Sigmoid colon (tissue), 7 donors: Measurements from ENCODE around the gene CAMK2N1. TPM values are rescaled to one million over a fixed set of nuclear protein-coding genes. Genes with fewer than 3 reads are reported as not detected.

Experiments
- DNase-seq: peaks from one replicate; pipeline ENCODE4 v3.0.0-alpha.2; 2019
- H3K27ac ChIP-seq, 4 donors: fragments of 200-600 bp; sonication (generic); one replicate each; pipeline ENCODE4 v1.5.1; 2016 to 2019; ENCODE audit warnings: mild to moderate bottlenecking in 1 of 4
- H3K27me3 ChIP-seq, 3 donors: fragments of 200-600 bp; sonication (generic); one replicate each; pipeline ENCODE4 v1.5.1; 2019; ENCODE audit warnings: mild to moderate bottlenecking in 1 of 3
- H3K36me3 ChIP-seq, 4 donors: fragments of 200-600 bp; sonication (generic); one replicate each; pipeline ENCODE4 v1.5.1; 2016 to 2019
- H3K4me1 ChIP-seq, 4 donors: fragments of 200-600 bp; sonication (generic); one replicate each; pipeline ENCODE4 v1.5.1; 2017 to 2019
- H3K4me3 ChIP-seq, 4 donors: fragments of 200-600 bp; sonication (generic); one replicate each; pipeline ENCODE4 v1.5.1; 2017 to 2019; ENCODE audit warnings: mild to moderate bottlenecking in 2 of 4, moderate library complexity in 1 of 4
- H3K9me3 ChIP-seq, 4 donors: fragments of 200-600 bp in 3 of 4; sonication (generic) in 3 of 4; one replicate each; pipeline versions ENCODE4 v1.5.1 to v1.6.1; 2013 to 2019
- EP300 ChIP-seq, 4 donors: sonication (generic); formaldehyde crosslinking; IDR thresholded peaks; one replicate each; pipeline ENCODE4 v1.6.1; 2017; ENCODE audit warnings: antibody characterized with exemption in 4 of 4
- POLR2A ChIP-seq, 2 donors: fragments of 450-650 bp; IDR thresholded peaks; one replicate each; pipeline ENCODE4 v1.6.1; 2016; ENCODE audit warnings: antibody characterized with exemption in 2 of 2, mild to moderate bottlenecking in 2 of 2, moderate library complexity in 2 of 2
- POLR2AphosphoS5 ChIP-seq, 4 donors: sonication (generic); formaldehyde crosslinking; IDR thresholded peaks; one replicate each; pipeline ENCODE4 v1.6.1; 2017; ENCODE audit warnings: antibody characterized with exemption in 4 of 4
- WGBS, 2 donors: extraction: QIAGEN DNeasy Blood & Tissue Kit; methylation state at CpG; one replicate each; pipeline ENCODE4 v1.1.7; 2013; 5-methylcytosine and 5-hydroxymethylcytosine counted together
- intact Hi-C: fragments of 100-400 bp; cut with DNase I; formaldehyde crosslinking; loops from one replicate; pipeline ENCODE4 v1.15.1; 2023
- polyA plus RNA-seq, 3 donors: library from polyadenylated mRNA; stranded (reverse); fragments of 200-250 nt; gene quantifications; one replicate each; pipeline ENCODE4 v1.2.3, GENCODE V29; 2013
- total RNA-seq, 4 donors: library from RNA; depleted of rRNA; stranded (reverse); fragments of >200 nt; gene quantifications; one replicate each; pipeline ENCODE4 v1.1.0, GENCODE V29; 2016
- TF ChIP-seq, protein P1 (sequence below), 4 experiments: fragments of 450-650 bp in 3 of 4; fragments of 200-600 bp in 1 of 4; IDR thresholded peaks; one replicate each; pipeline ENCODE4 v1.5.1; 2016 to 2019; ENCODE audit warnings: antibody characterized with exemption in 4 of 4, mild to moderate bottlenecking in 3 of 4, moderate library complexity in 2 of 4
- donor health status: healthy with polysubstance abuse.
- donor health status: Bipolar disorder and iron deficiency.
- donor health status: healthy.

The CAMK2N1 gene
- total and polyA plus RNA-seq, 7 donors, result 18.3 to 247 (median 31.9) TPM

DNA sequence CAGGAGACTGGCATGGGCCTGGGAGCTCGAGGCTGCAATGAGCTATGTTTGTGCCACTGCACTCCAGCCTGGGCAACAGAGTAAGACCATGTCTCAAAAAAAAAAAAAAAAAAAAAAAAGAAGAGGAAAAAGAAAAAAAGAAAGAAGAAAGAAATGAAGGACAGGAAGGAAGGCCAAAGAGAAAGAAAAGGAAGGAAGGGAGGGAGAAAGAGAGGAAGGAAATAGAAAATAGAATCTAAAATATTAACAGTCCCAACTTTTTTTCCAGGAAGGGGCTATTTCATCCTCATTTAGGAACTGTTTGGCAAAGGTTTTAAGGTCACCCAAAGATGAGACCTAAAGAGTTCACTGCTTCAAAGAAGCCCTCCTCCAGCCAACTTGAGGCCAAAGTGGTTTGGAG is 19.5 kb upstream of the CAMK2N1 start:
- Histone ChIP-seq H3K36me3 (peaks cover 15 to 49% (median 22%) of the 10 kb centered on the region in 4 donors), H3K4me1 (peaks cover 0 to 48% (median 37%) of the 10 kb centered on the region in 4 donors), H3K9me3 (no peaks in the 10 kb centered on the region), H3K27ac (no peak overlapping the region), H3K27me3 (no peaks in the 10 kb centered on the region), H3K4me3 (no peak overlapping the region)
- 85 to 97% methylated on average over 1 of the region's 1 CpG for WGBS, 2 donors
- intact Hi-C loops, result loop anchor here (5.0 kb wide), 1 partner anchor 528 kb away; the partner anchor contains the start of gene PLA2G2A
- no peak for DNase-seq
- TF ChIP-seq POLR2AphosphoS5 (IDR thresholded peaks at IDR 0.05) (no peak), POLR2A (IDR thresholded peaks at IDR 0.05) (no peak), EP300 (IDR thresholded peaks at IDR 0.05) (no peak)
- TF ChIP-seq, protein P1, sequence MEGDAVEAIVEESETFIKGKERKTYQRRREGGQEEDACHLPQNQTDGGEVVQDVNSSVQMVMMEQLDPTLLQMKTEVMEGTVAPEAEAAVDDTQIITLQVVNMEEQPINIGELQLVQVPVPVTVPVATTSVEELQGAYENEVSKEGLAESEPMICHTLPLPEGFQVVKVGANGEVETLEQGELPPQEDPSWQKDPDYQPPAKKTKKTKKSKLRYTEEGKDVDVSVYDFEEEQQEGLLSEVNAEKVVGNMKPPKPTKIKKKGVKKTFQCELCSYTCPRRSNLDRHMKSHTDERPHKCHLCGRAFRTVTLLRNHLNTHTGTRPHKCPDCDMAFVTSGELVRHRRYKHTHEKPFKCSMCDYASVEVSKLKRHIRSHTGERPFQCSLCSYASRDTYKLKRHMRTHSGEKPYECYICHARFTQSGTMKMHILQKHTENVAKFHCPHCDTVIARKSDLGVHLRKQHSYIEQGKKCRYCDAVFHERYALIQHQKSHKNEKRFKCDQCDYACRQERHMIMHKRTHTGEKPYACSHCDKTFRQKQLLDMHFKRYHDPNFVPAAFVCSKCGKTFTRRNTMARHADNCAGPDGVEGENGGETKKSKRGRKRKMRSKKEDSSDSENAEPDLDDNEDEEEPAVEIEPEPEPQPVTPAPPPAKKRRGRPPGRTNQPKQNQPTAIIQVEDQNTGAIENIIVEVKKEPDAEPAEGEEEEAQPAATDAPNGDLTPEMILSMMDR (IDR thresholded peaks at IDR 0.05), result no peak

DNA sequence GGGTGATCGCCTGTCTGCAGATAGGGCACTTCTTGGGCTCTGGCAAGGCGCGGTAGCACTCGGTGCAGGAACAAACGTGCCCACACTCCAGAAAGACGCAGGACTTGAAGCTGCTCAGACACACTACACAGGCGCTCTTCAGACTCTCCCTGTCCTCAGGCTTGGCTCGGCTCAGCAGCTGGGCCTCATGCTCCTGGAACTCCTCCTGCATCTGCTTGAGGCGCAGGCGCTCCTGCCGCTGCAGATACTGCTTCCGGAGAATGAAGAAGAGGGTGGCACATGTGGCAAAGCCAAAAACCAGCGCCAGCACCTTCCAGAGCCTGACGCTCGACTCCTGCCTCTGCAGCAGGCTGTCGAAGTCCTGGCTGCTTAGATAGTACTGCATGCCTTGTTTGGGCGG is 14.7 kb upstream of the CAMK2N1 start:
- Histone ChIP-seq H3K27me3 (no peaks in the 10 kb centered on the region), H3K4me1 (peaks cover 0 to 24% (median 19%) of the 10 kb centered on the region in 4 donors), H3K27ac (no peak overlapping the region), H3K9me3 (no peaks in the 10 kb centered on the region), H3K4me3 (no peak overlapping the region), H3K36me3 (peaks cover 20 to 81% (median 40%) of the 10 kb centered on the region in 4 donors)
- intact Hi-C loops, result no loop called here
- DNase-seq, result no peak
- 92 to 95% methylated on average over 17 of the region's 17 CpGs for WGBS, 2 donors
- TF ChIP-seq, protein P1 (IDR thresholded peaks at IDR 0.05), result no peak
- TF ChIP-seq POLR2A (IDR thresholded peaks at IDR 0.05) (no peak), EP300 (IDR thresholded peaks at IDR 0.05) (no peak)

GRCh38 chr1:20499718-20500117 is 13.7 kb upstream of the CAMK2N1 start:
- Histone ChIP-seq H3K4me3 (no peak overlapping the region), H3K36me3 (peaks cover 20 to 75% (median 40%) of the 10 kb centered on the region in 4 donors), H3K27ac (no peak overlapping the region), H3K4me1 (peaks cover 0 to 14% (median 10%) of the 10 kb centered on the region in 4 donors), H3K27me3 (no peaks in the 10 kb centered on the region), H3K9me3 (no peaks in the 10 kb centered on the region)
- WGBS, 2 donors, result 92 to 94% methylated on average over 14 of the region's 14 CpGs
- DNase-seq, result no peak
- TF ChIP-seq POLR2AphosphoS5 (IDR thresholded peaks at IDR 0.05), result no peak
- TF ChIP-seq, protein P1 (IDR thresholded peaks at IDR 0.05), result no peak
- intact Hi-C loops, result no loop called here

DNA sequence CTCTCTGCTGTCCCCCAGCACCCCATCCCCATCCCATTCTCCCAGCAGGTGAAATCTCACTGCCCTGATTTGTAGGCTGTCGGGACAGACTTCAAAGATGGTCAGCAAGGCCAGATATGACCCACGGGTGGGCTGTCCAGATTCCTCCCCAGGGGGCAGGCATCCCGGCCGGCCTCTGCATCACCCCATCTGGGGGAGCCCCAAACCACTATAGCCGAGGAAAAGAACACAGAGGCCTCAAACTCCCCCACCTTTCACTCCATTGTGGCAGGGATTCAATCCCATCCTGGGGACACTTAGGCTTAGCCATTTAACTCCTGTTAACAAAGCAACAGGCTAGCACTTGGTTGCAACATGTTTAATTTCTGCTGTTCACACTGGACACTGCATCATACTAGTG is 13.1 kb upstream of the CAMK2N1 start:
- peaks cover 20 to 70% (median 40%) of the 10 kb centered on the region in 4 donors for H3K36me3 ChIP-seq

More for the DNA sequence above, 13.1 kb upstream of the CAMK2N1 start:
- Histone ChIP-seq H3K9me3 (no peaks in the 10 kb centered on the region), H3K27me3 (no peaks in the 10 kb centered on the region), H3K27ac (no peak overlapping the region), H3K4me1 (peaks cover 0 to 12% (median 4%) of the 10 kb centered on the region in 4 donors), H3K4me3 (no peak overlapping the region)
- 89 to 94% methylated on average over 5 of the region's 5 CpGs for WGBS, 2 donors
- DNase-seq, result no peak
- intact Hi-C loops, result no loop called here
- TF ChIP-seq EP300 (IDR thresholded peaks at IDR 0.05), result no peak
- TF ChIP-seq, protein P1 (IDR thresholded peaks at IDR 0.05), result no peak
- no peak for TF ChIP-seq POLR2A (IDR thresholded peaks at IDR 0.05)
- no peak for TF ChIP-seq POLR2AphosphoS5 (IDR thresholded peaks at IDR 0.05)
